CD4-positive, alpha-beta T cell treated with Interleukin-15 for 4 hours (primary cell): ENCODE data around the gene KLHDC7B.

Experiments
- DNase-seq: peaks from one replicate; pipeline ENCODE4 v3.0.0-alpha.2; 2020; ENCODE audit warnings: low spot score

KLHDC7B gene

DNA sequence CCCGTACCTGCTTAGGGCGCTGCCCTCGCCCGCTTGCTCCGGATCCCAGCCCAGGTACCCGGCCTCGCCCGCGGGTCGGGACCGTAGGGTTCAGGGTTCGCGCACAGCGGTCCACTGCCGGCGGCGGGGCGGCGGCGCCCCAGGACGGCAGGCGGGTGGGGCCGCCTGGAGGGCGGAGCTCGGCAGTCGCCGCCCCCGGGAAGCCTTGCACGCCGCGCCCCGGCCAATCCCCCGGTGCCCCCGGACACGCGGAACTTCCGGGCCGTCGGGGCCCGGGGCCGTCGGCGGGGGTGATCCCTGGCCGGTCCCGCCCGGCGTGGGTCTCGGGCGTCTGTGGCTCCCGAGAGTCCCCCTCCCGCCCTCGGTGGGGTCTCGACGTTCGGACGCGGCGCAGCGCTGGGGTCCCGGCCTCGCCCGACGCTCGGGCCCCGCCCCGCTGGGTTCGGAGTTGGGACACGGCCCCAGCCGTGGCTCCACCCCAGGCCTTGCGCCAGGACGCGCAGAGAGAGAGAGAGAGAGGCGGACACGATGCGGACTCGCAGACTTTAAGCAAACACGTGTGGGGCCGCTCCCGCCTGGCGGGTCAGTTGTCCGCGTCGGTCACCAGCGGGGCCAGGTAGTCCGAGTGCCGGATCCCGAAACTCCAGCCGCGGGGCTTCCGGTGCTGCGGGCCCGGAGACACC is 15.7 kb upstream of the KLHDC7B start, which contains the start of gene TYMP:
Gene TYMP (minus strand): TSS at position 116 of the 683 bp plus-strand sequence. CDS start 303 bp downstream, outside the sequence.
- DNase-seq = peak; percentile 72

DNA sequence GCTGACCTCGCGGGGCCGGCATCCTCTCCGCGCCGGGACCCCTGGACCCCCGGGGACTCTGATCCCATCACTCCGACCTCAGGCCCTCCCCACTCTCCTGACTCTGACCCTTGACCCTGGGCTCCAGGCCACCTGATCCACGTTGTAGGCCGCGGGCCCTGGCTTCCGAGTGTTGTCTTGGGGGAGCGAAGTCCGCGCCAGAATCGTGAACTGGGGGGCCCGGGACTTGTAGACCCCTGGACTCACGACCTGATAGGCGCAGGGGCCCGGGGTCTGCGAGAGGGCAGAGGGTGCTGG is 15.2 kb upstream of the KLHDC7B start:
- peak; percentile 29 for DNase-seq

DNA sequence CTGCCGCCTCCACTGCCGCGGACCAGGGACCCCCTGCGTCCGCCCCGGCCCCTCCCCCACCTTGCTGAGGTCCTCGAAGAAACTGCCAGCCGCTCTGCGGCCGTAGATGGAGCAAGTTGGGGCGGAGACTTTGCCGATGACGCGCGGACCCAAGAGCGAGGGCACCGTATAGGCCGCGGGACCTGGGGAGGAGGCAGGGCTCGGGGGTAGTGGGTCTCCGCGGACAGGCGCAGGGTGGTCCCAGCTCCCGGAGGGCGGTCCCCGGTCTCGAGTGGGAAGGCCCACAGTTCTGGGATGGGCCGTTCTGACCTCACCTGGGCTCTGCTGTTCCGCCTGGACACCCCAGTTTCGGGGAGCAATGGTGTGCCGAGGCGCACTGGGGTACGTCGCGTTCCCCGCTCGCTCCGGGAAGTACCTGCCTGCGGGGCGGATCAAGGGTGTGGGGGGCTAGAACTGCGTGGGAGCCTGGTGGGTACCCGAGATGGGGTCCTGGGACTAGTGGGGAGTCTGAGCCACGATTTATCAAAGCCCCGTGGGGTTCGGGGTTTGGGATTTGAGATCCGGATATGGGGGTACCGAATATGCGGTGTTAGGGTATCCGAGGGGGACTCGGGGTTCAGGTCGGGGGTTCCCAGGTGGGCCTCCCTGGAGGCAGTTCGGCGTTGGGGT is 14.7 kb upstream of the KLHDC7B start:
- peak; percentile 80 for DNase-seq

DNA sequence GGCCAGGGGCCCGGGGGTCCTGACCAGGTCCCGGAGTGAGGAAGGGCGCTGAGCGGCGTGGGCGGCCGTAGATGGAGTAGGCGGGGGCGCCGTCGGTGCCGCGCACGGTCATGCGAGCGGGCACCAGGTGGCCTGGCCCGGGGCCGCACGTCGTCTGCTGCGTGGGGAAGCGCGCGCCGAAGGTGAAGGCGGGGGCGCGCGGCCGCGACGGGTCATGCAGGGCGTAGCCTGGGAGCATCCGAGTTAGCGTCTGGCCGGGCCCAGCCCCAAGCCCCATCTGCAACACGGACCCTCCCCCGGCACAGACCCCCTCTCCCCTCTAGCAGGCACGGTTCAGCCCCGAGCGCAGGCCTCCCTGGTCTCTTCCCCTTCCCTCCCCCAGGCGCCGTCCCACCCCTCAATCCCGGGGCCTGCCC is 14.1 kb upstream of the KLHDC7B start:
- peak; percentile 67 for DNase-seq

DNA sequence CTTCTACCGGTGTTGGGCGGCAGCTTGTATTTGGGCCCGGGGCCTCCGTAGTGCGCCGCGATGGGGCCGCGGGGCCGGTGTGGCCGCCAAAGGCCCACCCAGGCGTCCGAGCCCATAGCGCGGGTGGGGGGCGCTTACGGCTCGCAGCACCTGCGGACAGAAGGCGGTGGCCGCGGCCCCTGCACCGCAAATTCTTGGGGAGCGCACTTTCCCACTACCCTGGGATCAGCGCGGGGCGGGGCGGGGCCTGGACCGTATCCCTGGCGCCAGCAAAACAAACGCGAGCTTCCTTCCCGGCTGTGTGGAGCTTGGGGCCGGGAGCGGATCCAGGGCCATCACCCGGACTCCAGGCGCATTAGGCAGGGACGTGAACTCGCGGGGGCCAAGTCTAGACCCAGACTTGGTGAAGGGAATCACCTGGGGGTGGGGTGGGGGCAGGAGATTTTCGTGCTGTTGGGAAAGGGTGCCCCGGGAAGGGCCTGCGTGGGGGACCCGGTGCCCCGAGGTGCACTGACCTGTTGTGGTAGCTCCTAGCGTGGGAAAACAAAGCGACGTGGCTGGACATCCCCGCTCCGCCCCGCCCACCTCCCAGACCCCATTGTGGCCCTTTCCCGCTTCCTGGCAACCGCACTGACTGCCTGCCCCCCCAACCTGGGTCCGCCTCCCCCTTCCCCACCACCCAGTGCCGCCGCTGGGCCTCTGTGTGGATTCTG is 13.6 kb upstream of the KLHDC7B start:
- DNase-seq = no peak

DNA sequence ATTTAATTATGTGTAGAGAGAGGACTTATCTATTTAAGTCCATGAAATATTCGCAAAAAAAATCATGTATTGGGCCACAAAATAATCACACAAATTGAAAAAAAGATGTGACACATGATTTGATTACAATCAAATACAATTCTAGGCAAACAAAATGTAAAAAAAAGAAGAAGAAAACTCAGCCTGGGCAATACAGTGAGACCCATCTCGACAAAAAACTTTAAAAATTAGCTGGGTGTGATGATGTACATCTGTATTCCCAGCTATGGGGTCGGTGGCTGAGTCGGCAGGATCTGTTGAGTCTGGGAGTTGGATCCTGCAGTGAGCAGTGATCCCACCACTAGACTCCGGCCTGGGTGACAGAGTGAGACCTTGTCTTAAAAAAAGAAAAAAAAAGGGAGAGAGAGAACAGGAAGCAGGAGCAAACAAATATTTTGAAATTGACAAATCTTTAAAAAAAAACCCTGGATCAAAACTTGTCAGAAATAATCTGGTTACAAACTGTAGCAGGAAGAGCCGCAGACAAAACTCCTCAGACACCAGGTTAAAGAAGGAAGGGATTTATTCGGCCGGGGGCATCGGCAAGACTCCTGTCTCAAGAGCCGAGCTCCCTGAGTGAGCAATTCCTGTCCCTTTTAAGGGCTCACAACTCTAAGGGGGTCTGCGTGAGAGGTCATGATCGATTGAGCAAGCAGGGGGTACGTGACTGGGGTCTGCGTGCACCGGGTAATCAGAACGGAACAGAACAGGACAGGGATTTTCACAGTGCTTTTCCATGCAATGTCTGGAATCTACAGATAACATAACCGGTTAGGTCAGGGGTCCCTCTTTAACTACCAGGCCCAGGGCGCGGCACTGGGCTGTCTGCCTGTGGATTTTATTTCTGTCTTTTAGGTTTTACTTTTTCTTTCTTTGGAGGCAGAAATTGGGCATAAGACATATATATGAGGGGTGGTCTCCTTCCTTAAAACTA is 12.6 kb upstream of the KLHDC7B start:
- DNase-seq = no peak

DNA sequence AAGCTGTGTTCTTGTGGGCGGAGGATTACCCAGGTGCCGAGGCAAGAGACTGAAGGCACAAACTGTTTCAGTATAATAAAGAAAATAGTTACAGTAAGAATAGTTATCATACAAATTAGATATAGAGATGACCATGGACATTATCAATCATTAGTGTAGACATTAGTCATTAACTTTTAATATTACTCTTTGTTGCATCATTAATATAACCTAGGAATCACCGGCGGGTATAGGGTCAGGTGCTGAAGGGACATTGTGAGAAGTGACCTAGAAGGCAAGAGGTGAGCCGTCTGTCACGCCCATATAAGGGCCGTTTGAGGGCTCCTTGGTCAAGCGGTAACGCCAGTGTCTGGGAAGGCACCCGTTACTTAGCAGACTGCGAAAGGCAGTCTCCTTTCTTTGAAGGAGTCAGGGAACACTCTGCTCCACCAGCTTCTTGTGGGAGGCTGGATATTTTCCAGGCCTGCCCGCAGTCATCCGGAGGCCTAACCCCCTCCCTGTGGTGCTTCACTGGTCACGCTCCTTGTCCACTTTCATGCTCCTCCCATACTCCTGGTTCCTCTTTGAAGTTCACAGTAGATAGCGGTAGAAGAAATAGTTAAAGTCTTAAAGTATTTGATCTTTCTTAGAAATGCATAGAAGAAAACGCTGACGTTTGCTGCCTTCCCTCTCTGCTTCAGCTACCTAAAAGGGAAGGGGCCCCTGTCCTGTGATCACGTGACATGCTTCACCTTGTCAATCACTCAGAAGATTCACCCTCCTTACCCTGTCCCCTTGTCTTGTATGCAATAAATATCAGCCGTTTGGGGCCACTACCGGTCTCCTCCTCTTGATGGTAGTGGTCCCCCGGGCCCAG is 11.6 kb upstream of the KLHDC7B start:
- peak; percentile 38 for DNase-seq

DNA sequence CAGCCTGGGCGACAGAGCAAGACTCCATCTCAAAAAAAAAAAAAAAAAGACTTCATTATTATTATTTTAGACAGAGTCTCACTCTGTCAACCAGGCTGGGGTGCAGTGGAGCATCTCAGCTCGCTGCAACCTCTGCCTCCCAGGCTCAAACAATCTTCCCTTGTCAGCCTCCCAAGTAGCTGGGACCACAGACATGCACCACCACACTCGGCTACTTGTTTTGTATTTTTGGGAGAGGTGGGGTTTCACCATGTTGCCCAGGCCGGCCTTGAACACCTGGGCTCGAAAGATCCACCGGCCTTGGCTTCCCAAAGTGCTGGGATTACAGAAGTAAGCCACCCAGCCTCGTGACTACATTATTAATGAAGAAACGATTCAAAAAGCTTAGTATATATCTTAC is 10.6 kb upstream of the KLHDC7B start:
- DNase-seq = no peak

DNA sequence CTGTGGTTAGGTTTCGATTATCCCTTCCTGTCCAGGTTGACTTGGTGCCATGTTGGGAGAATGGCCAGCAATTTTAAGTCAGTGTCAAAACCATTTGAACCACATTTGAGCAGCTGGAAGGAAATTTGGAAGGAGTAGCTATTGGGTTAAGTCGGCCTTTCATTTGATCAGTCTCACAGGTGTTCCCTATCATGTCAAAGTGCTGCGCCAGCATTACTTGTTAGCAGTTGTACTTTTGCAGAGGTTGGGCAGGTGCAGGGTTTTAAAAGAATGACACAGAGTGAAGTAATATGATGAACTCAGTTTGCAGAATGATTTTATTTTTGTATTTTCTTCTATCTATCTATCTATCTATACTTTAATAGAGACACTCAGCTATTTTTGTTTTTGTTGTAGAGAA is 9.5 kb upstream of the KLHDC7B start:
- DNase-seq = no peak

DNA sequence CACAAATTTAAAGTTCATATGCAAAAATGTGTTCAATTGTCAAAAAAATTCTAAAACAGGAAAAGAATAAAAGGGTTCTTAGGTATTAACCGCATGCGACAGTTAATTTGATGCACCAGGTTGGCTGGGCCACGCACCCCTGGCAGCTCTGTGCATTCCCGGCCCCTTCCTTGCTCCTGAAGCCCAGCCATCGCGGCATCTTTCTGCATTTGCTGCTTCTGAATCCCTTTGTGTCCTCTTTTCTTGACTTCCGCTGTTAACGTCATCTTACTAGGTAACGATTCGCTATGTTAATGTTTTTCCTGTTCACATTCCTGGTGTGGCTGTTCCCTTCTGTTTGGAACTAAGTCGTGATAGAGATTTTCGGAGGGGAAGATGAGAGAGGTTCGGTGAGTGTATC is 7.9 kb upstream of the KLHDC7B start:
- no peak for DNase-seq

DNA sequence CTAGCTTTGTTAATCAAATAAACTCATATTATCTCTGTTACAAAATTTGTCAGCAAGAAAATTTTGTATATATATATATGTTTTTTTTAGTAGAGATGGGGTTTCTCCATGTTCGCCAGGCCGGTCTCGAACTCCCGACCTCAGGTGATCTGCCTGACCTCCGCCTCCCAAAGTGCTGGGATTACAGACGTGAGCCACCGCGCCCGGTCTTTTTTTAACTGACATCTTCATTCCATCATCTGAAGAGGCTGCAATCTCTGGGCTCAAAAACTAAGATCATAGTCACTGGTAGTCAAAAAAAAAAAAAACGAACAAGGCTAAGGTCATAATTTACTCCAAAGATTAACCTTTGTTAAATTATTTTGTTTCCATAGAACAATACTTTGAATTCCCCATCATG is 5.3 kb upstream of the KLHDC7B start:
- DNase-seq = no peak

DNA sequence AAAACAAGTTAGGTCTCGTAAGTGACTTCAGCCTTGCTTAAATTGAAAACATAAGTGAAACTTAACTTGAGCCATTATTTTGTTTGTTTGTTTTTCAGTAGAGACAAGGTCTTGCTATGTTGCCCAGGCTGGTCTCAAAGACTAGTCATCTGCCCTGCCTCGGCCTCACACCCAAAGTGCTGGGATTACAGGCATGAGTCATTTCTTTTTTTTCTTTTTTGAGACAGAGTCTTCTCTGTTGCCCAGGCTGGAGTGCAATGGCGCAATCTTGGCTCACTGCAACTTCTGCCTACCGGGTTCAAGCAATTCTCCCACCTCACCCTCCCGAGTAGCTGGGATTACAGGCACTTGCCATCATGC is 4.1 kb upstream of the KLHDC7B start:
- DNase-seq = peak; percentile 52

DNA sequence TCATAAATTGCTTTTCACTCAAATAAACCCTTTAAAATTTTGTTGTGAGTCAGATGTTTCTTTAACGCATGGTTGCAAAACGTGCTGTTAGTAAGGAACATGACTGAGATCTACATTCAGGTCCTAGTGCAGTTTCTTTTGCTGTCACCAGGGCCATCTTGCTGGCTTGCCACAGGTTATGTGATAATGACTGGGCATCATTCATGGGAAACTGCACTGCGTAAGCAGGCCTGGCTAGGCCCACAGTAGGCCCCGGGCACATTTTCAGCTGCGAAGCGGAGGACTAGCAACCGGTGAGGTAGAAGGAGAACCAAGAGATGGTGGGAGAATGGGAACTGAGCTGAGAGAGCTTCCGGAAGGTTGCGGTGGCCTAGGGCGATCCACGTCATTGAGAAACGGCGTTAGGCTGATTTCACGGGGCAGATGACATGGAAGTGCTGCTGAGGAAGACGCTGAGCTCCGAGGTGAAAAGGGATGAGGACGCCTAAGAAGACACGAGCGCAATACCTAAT is 3.2 kb upstream of the KLHDC7B start:
- DNase-seq = no peak

DNA sequence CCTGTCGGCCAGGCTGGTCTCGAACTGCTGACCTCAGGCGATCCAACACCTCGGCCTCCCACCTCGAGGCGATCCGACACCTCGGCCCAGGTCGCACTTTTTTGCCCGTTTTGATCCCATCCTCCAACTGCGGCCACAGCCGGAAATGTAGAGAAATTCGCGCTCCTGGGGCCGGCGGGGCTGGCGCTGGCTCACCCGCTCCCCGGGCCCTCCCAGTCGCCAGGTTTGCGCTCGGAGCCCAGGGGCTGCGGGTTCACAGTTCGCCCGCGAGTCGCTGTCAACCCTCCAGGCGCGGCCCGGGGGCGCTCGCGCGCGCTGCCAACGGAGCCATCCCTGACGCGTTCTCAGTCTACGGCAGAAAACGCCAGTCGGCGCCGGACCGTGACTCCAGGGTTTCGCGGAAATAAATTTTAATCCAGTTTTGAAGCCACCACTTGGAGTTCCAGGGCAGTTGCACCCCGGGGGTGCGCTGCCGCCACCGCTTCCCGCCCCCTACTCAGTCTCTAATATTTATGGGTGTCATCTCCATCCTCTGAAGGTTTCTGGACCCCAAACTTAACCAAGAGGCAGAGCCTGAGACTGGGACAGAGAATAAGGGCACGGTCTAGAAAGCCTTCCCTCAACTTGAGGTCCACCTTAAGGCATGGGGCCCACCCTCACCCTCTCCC is 1.5 kb upstream of the KLHDC7B start:
- DNase-seq = peak; percentile 86

DNA sequence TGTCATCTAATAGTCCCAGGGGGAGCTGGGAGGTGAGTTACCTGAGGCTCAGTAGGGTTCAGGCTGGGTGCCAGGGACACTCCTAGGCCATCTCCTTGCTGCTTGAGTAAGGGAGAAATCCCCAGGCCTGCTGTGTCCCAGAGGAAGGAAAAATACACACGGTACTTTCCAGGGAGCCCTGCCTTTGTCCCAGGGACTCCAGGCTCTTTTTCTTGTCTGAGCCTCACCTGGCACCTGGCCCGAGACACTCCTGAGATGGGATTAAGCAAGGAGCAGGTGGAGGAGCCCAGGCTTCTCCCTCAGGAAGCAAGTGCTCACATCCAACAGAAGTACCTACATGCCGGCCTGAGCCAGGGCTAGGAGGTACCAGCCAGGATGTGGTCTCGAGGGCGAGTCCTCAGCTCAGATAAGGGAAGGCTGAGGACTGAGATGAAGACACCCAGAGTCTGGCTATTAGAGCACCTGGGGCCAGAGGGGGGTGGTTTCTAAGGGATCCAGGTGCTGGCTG is 899 bp upstream of the KLHDC7B start:
- no peak for DNase-seq

DNA sequence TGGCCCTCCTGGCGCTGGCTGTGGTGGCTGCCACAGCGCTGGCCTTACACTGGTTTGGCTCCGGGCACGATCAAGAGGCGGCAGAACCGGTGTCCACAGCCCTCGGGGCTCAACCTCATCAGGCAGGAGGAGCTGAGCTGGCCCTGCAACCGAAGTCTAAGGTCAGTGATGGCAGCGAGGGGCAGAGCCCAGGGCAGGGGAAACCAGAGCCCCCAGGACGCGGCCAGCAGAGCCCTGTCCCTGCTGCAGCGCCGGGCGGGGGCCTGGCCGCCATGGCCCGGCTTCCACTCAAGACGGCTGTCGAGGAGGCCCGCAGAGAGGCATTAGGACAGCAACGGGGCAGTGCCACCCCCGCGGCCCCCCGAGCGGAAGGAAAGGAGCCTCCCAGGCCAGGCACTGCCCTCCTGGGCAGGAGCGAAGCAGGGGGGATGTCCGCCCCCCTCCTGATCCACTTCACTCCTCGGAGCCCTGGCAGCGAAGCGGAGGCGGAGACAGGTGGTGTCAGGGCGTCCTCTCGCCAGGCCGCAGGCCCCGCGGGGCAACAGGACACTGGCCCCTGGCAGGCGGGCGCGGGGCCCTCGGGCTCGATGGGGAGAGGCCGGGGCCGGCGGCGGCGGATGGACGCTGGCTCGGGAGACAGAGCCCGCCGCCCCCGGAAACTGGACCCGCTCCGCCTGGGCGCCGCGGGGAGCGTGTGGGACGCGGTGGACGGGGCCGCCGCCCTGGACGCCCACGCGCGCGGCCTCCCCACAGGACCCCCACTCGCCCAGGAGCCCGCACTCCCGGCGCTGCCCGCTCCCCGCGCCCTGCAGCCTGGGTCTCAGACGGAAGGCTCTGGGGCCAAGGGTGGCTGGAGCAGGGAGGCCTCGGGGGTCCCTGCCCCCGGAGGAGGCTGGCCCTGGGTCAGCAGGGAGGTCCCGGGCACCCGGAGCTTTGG is 895 bp downstream of the KLHDC7B start:
- no peak for DNase-seq

DNA sequence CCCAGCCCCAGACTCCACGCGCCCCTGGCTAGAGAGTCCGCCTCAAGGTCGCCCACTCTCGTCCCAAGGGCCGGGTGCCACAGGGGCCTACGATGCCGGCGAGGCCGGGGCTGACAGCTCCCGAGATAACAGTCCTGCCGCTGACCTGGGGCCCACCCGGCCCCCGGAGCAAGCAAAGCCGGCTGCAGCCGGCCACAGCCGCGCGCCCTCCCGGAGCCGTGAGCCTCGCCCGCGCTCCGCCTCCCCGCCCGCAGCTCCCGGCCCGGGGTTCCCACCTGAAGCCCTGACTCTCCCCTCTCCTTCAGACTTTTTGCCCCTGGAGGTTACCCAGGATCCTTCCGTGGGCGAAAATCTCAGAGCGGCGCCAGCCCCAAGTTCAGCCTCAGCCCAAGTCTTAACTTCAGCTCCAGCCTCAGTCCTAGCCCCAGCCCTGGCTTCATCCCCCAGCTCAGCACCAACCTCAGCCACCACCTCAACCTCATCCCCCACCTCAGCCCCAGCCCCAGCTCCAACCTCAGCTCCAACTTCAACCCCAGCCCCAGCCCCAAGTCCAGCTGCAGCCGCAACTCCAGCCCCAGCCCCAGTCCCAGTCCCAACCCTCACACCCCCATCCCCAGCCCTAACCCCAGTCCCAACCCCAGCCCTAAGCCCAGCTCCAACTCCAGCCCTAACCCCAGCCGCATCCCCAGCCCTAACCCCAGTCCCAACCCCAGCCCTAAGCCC is 1.7 kb downstream of the KLHDC7B start:
- DNase-seq = no peak
